Activated CD4-positive, alpha-beta memory T cell treated with anti-CD3 and anti-CD28 coated beads for 36 hours (primary cell): Measurements from ENCODE around the gene PRR16. TPM values are rescaled to one million over a fixed set of nuclear protein-coding genes. Genes with fewer than 3 reads are reported as not detected.
"Not testable (repeated sequence)": the region's sequence is repeated elsewhere in the genome, so short reads cannot be mapped to it uniquely, and the experiment has no call there.

Experiments
- CTCF ChIA-PET: fragments of 350-600 bp; sonication (Branson Sonifier 250); formaldehyde crosslinking; loops from one replicate; lab custom pipeline; 2021; ENCODE audit warnings: antibody characterized with exemption, inconsistent platforms; lab: Charles Lee
- POLR2A ChIA-PET: fragments of 350-600 bp; sonication (Branson Sonifier 250); formaldehyde crosslinking; loops from one replicate; lab custom pipeline; 2021; ENCODE audit warnings: antibody characterized with exemption; lab: Charles Lee
- DNase-seq: peaks from one replicate; pipeline ENCODE4 v3.0.0-alpha.2; 2020
- H3K27ac Mint-ChIP-seq: one replicate; pipeline ENCODE4 v1.8.0; 2021; ENCODE audit warnings: mixed read lengths
- H3K27me3 Mint-ChIP-seq: one replicate; pipeline ENCODE4 v1.8.0; 2021; ENCODE audit warnings: mixed read lengths
- H3K36me3 Mint-ChIP-seq: one replicate; pipeline ENCODE4 v1.8.0; 2021; ENCODE audit warnings: mixed read lengths
- H3K4me1 Mint-ChIP-seq: one replicate; pipeline ENCODE4 v1.8.0; 2021; ENCODE audit warnings: low read depth, mixed read lengths
- H3K4me3 Mint-ChIP-seq: one replicate; pipeline ENCODE4 v1.8.0; 2021; ENCODE audit warnings: mild to moderate bottlenecking, mixed read lengths
- H3K9me3 Mint-ChIP-seq: one replicate; pipeline ENCODE4 v1.8.0; 2021; ENCODE audit warnings: mixed read lengths
- intact Hi-C: fragments of 100-400 bp; cut with micrococcal nuclease; formaldehyde crosslinking; loops from one replicate; pipeline ENCODE4 v1.15.1; 2023
- total RNA-seq, 2 experiments: library from RNA; stranded (reverse); gene quantifications; one replicate each; pipeline ENCODE4 v1.2.3, GENCODE V29; 2021

The PRR16 gene
- total RNA-seq, 2 experiments from 2014 or later, result not detected

DNA sequence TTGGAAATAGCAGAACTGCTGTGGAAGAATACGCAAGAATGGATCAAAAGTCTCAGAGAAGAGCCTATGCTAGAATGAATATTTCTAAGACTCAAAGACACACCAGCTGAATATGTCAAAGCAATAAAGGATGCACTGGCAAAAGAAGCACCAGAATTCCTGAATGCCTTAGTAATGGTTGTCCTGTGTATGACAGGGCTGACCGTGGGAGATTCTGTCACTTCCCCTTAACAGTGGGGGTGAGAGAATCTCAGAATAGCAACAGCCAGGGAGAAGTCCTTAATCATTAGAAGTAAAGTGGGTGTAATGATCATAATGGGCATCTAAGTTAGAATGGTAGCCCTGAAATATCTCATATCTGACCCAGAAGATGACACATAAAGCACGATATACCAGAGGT, 14.6 kb upstream of the PRR16 start:
- Mint-ChIP-seq H3K36me3 (no peaks in the 10 kb centered on the region), H3K27me3 (no peaks in the 10 kb centered on the region), H3K27ac (no peak overlapping the region), H3K9me3 (no peaks in the 10 kb centered on the region), H3K4me3 (no peak overlapping the region), H3K4me1 (no peaks in the 10 kb centered on the region)
- intact Hi-C loops, result no loop called here
- ChIA-PET CTCF (no interaction called here), POLR2A (no interaction called here)
- no peak for DNase-seq

DNA sequence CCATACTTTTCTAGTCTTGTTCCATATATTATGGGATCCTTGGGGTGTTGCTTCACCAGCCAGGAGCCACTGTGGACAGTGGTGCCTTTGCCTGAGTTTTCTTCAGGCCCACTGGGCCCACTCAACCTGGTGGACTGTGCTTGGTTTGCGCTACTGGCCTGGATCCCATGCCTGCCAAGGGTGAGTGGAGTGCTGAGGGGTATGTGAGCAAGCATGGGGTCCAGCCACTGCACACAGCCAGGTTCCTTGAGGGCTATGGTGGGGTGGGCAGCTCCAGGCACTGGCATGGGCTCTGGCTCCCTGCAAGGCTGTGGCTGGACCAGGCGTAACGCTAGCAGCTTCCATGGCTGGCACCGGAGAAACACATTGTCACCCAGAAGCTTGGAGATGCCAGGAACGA, 13.2 kb upstream of the PRR16 start:
- Mint-ChIP-seq H3K4me1 (no peaks in the 10 kb centered on the region), H3K4me3 (no peak overlapping the region), H3K9me3 (no peaks in the 10 kb centered on the region), H3K27me3 (no peaks in the 10 kb centered on the region), H3K36me3 (no peaks in the 10 kb centered on the region), H3K27ac (no peak overlapping the region)
- no peak for DNase-seq
- intact Hi-C loops, result no loop called here
- ChIA-PET CTCF (no interaction called here), POLR2A (no interaction called here)

DNA sequence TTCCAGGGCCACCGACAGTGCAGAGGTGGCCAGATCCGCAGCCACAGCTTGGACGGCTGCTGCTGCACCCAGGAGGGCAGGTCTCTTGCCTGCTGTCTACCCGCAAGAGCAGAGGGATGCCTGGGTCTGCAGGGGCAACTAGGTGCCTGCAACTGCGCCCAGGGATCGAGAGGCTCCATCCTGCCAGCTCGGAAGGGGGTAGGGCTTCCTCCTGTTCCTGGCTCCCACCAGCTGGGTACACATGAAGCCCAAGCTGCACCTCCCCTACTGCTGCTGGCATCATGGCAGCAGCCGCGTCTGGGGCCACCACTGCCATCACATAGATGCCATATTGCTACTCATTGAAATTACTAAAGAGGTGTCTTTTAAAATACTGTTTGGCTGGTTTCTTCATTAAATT, 12.7 kb upstream of the PRR16 start:
- DNase-seq, result no peak
- Mint-ChIP-seq H3K27me3 (no peaks in the 10 kb centered on the region), H3K4me1 (no peaks in the 10 kb centered on the region), H3K36me3 (no peaks in the 10 kb centered on the region), H3K9me3 (no peaks in the 10 kb centered on the region), H3K4me3 (no peak overlapping the region), H3K27ac (no peak overlapping the region)
- intact Hi-C loops, result no loop called here
- ChIA-PET POLR2A (no interaction called here), CTCF (no interaction called here)

DNA sequence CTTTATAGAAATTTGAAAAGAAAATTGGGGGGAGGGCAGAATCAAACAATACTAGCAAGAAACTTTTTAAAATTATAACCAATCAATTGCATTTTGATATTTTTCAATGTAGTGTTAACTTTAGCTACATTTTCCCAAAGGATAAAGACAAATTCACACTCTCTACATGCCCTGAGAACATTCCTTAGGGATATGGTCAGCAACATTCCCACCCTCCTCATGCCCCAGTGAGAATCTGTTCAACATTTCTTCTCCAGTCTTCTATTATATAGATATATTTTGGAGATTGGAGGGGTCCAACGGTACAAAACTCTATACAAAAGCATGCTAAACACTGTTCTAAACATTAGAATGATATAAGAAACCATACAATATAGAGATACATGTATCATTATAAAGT, 11.6 kb upstream of the PRR16 start:
- ChIA-PET POLR2A (no interaction called here), CTCF (no interaction called here)
- Mint-ChIP-seq H3K27ac (no peak overlapping the region), H3K4me3 (no peak overlapping the region), H3K4me1 (no peaks in the 10 kb centered on the region), H3K36me3 (no peaks in the 10 kb centered on the region), H3K27me3 (no peaks in the 10 kb centered on the region), H3K9me3 (no peaks in the 10 kb centered on the region)
- no peak for DNase-seq
- intact Hi-C loops, result no loop called here

DNA sequence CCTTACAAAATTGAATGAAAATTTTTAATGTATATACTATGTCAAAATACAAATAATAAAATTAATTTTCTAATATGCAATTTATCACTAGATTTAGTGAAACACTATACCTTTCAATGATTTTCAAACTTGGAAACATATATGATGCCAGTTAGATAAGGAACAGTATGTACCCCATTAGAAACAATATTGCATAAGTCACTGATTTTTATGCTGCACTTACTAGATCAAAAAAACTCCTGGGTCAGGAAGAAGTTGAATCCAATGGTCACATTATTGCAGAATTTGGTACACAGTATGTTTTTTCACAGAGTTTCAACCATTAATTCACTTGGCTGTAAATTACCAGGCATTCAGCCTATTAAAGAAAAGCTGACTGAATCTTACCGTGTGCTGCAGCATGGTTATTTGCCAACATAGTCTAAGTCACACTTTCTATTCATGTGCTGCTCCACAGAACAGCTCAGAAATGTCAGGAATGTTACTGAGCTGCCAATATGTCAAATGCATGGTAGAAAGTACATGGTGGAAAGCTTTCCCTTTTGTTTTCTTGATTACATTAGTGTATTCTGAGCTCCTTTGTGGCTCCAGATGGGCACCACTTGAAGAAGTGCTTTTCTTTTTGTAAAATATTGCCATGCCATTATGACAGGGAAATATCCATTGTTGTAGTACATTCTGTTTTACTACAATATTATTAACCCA, 9.9 kb upstream of the PRR16 start:
- H3K27ac Mint-ChIP-seq, result no peak overlapping the region
- no peak overlapping the region for H3K4me3 Mint-ChIP-seq
- H3K9me3 Mint-ChIP-seq, result no peaks in the 10 kb centered on the region
- POLR2A ChIA-PET, result no interaction called here
- H3K27me3 Mint-ChIP-seq, result no peaks in the 10 kb centered on the region
- DNase-seq, result no peak
- H3K4me1 Mint-ChIP-seq, result peaks cover 3% of the 10 kb centered on the region
- CTCF ChIA-PET, result no interaction called here
- no peaks in the 10 kb centered on the region for H3K36me3 Mint-ChIP-seq
- intact Hi-C loops, result no loop called here

DNA sequence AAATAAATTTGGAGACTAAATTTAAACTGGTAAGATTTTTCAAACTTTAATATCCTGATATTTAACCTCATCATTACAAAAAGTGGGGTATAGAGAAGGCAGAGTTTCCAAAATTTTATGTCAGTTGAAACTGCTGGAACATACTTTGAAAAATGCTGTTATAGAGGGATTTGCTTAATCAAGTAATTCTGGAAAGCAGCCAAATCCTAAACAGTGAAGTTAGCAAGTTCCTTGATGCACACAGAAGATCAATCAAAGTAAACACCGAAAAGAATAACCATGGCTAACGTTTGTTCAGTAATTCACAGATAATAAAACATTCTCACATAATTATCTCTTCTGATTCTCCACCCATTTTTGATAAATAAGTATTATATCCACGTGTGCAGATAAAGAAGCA, 8.1 kb upstream of the PRR16 start:
- intact Hi-C loops, result loop anchor here (5.0 kb wide), 1 partner anchor 1469 kb away; the partner anchor contains the start of gene DTWD2
- Mint-ChIP-seq H3K36me3 (no peaks in the 10 kb centered on the region), H3K4me3 (no peak overlapping the region), H3K27me3 (no peaks in the 10 kb centered on the region), H3K27ac (no peak overlapping the region), H3K4me1 (peaks cover 3% of the 10 kb centered on the region), H3K9me3 (no peaks in the 10 kb centered on the region)
- no peak for DNase-seq
- CTCF ChIA-PET, result no interaction called here
- POLR2A ChIA-PET, result no interaction called here

DNA sequence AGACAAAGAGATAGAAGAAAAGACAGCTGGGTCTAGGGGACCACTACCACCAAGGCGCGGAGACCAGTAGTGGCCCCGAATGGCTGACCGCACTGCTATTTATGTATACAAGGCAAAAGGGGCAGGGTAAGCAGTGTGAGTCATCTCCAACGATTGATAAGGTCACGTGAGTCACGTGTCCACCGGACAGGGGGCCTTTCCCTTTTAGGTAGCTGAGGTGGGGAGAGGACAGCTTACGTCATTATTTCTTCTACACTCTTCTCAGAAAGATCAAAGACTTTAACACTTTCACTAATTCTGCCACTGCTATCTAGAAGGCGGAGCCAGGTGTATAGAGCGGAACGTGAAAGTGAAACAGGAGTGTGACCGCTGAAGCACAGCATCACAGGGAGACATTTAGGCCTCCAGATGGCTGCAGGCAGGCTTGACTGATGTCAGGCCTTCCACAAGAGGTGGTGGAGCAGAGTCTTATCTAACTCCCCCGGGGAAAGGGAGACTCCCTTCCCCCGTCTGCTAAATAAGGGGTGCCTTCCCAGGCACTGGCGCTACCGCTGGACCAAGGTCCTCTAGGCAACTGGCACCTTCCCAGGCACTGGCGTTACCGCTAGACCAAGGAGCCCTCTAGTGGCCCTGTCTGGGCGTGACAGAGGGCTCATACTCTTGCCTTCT, 6.1 kb upstream of the PRR16 start:
- Mint-ChIP-seq H3K9me3 (no peaks in the 10 kb centered on the region), H3K27me3 (peaks cover 3% of the 10 kb centered on the region), H3K4me3 (peak overlapping the region; percentile 59), H3K36me3 (no peaks in the 10 kb centered on the region), H3K4me1 (peaks cover 3% of the 10 kb centered on the region), H3K27ac (no peak overlapping the region)
- intact Hi-C loops, result loop anchor here (5.0 kb wide), 1 partner anchor 1471 kb away; the partner anchor contains the start of gene DTWD2
- POLR2A ChIA-PET, result no interaction called here
- CTCF ChIA-PET, result no interaction called here
- peak; percentile 55 for DNase-seq

DNA sequence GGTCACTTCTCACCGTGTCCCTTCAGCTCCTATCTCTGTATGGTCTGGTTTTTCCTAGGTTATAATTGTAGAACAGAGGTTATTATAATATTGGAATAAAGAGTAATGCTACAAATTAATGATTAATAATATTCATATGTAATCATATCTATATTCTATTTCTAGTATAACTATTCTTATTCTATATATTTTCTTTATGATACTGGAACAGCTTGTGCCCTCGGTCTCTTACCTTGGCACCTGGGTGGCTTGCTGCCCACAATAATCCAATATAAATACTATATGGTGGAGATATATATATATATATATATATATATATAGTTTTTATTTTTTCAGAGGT, 5.6 kb upstream of the PRR16 start:
- H3K27ac Mint-ChIP-seq, H3K4me3 Mint-ChIP-seq, H3K9me3 Mint-ChIP-seq, CTCF ChIA-PET, POLR2A ChIA-PET, H3K4me1 Mint-ChIP-seq, H3K36me3 Mint-ChIP-seq, H3K27me3 Mint-ChIP-seq, DNase-seq: not testable (repeated sequence)
- intact Hi-C loops, result loop anchor here (5.0 kb wide), 1 partner anchor 1471 kb away; the partner anchor contains the start of gene DTWD2

DNA sequence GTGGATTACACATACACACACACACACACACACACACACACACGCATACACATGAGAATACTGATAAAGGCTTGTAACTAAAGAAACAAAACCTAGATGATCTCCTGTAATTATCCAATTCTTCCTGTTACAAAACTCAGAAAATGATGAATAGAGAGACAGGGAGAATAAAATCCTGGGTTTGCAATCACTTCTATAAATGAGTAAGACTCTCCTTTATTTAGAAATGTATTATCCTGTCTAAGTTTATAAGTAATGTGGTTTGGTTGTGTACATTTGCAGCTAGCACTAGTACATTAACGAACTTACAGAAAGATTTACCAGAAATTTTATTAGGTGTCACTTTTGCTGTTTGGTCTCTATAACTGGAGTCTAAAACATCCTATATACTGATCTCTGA, 2.8 kb upstream of the PRR16 start:
- Mint-ChIP-seq H3K4me3 (no peak overlapping the region), H3K4me1 (peaks cover 12% of the 10 kb centered on the region), H3K36me3 (no peaks in the 10 kb centered on the region), H3K27me3 (peaks cover 26% of the 10 kb centered on the region), H3K9me3 (no peaks in the 10 kb centered on the region), H3K27ac (no peak overlapping the region)
- CTCF ChIA-PET, result no interaction called here
- DNase-seq, result no peak
- POLR2A ChIA-PET, result no interaction called here
- intact Hi-C loops, result no loop called here

DNA sequence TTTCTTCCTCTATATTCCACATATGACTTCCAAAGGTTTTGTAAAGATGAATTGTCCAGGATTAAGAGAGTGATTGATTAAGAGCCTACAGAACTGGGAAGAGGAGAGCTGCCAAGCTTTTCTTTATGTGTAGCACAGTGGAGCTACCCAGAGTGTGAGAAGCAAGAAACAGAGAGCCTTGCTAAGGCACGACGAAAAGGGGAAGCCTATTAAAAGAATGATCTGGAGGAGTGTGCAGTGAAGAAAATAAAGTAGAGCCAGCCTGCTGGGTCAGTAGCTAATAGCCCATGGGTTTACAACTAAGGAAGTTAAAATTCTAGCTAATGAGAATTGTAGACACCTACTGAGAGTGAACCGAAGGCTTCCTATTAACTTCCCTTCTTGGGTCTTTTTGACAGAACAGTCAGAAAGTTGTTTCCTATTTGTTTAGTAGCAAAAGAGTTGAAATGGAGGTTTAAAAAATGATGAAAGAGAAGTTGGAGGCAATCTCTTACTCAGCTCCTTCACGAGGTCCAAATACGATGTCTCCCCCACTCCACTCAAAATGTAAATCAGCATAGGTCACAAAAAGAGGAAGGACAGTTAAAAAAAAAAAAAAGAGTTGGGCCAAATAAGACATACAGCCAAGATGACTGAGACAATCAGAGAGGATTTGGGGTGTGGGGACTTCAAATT, 957 bp upstream of the PRR16 start:
- Mint-ChIP-seq H3K27ac (no peak overlapping the region), H3K36me3 (no peaks in the 10 kb centered on the region), H3K9me3 (no peaks in the 10 kb centered on the region), H3K4me3 (no peak overlapping the region), H3K4me1 (peaks cover 8% of the 10 kb centered on the region), H3K27me3 (peaks cover 28% of the 10 kb centered on the region)
- ChIA-PET POLR2A (no interaction called here), CTCF (interaction anchor here (0.6 kb wide), 1 partner anchor 33 kb away, joined by 3 read pairs; no protein-coding TSS in a partner anchor)
- no peak for DNase-seq
- intact Hi-C loops, result no loop called here

DNA sequence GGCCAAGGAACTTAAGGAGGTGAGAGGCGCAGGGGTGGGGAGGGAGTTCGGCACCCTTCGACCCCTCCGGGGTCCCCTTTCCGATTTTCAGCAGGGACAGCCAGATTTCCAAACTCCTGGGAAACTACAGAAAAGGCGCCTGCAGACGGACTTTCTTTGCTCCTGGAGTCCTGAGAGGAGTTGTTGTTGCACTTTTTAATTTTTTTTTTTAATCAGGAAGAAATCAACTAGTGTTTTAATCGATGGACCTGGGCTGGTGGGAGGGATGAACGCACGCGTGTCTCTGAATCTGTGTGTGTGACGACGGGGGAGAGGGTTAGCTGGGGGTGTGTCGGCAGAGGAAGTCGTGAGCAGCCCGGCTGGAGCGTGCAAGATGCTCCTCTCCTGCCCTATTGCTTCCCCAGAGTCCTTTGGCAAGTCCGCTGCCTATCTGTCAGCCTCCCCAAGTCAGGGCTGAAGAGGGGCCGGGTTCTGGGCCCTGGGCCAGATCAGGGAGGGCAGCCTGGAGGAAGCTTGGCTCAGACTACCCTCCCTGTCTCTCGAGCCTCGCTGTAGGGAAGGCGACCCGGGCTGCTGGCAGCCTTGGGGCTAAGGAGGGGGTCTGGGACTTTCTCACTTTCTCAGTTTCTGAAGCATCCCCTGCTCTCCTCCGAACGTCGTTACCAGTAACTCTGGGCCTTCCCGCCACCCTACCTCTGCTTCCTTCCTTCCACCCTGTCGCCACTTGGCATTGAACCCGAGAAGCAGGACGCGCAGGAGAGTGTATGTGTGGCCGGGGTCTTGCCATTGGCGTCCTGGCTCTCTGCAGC, 731 bp downstream of the PRR16 start:
- POLR2A ChIA-PET, result no interaction called here
- no peaks in the 10 kb centered on the region for H3K36me3 Mint-ChIP-seq
- no peak overlapping the region for H3K27ac Mint-ChIP-seq
- intact Hi-C loops, result no loop called here
- peaks cover 8% of the 10 kb centered on the region for H3K4me1 Mint-ChIP-seq
- CTCF ChIA-PET, result no interaction called here
- H3K4me3 Mint-ChIP-seq, result peak overlapping the region; percentile 41
- no peaks in the 10 kb centered on the region for H3K9me3 Mint-ChIP-seq
- H3K27me3 Mint-ChIP-seq, result peaks cover 28% of the 10 kb centered on the region
- peak; percentile 10 for DNase-seq

DNA sequence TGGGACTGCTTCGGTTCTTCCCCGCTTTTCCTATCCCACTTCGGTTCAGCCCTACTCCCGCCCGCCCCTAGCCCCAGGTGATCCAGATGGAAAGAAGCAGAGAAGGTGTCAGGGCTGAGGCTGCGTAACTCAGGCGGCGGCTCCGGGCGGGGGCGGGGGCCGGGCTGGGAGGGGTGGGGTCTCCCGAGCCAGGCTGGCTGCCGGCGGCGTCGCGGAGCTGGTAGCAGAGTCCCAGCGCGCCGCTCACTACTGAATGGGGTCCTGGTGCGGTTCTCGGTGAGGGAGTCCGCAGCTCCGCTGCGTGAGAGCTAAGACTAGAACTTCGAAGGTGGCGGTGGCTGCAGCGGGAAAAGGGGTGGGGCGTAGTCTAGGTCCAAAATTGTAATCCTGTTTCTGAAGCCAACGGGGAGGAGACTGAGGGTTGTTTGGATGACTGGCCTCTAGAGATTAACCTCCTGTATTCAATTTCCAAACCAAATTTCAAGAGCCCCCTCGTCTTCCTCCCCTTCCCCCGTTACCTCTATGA, 1.4 kb downstream of the PRR16 start:
- peaks cover 29% of the 10 kb centered on the region for H3K27me3 Mint-ChIP-seq
- H3K36me3 Mint-ChIP-seq, result no peaks in the 10 kb centered on the region
- no peak overlapping the region for H3K4me3 Mint-ChIP-seq
- POLR2A ChIA-PET, result no interaction called here
- H3K4me1 Mint-ChIP-seq, result peaks cover 8% of the 10 kb centered on the region
- no peak overlapping the region for H3K27ac Mint-ChIP-seq
- DNase-seq, result no peak
- no peaks in the 10 kb centered on the region for H3K9me3 Mint-ChIP-seq
- intact Hi-C loops, result no loop called here
- CTCF ChIA-PET, result no interaction called here
